Measurements from ENCODE around the gene RBM4. TPM values are rescaled to one million over a fixed set of nuclear protein-coding genes. Genes with fewer than 3 reads are reported as not detected.
A peak's percentile ranks its signal among the peaks of the same experiment; 100 is the strongest.

RBM4 gene
- total and polyA plus RNA-seq, 2 of the 13 experiments (the other 11 are each of a cell fraction or from before 2014, with no cell fraction given): 126 to 136 TPM

DNA sequence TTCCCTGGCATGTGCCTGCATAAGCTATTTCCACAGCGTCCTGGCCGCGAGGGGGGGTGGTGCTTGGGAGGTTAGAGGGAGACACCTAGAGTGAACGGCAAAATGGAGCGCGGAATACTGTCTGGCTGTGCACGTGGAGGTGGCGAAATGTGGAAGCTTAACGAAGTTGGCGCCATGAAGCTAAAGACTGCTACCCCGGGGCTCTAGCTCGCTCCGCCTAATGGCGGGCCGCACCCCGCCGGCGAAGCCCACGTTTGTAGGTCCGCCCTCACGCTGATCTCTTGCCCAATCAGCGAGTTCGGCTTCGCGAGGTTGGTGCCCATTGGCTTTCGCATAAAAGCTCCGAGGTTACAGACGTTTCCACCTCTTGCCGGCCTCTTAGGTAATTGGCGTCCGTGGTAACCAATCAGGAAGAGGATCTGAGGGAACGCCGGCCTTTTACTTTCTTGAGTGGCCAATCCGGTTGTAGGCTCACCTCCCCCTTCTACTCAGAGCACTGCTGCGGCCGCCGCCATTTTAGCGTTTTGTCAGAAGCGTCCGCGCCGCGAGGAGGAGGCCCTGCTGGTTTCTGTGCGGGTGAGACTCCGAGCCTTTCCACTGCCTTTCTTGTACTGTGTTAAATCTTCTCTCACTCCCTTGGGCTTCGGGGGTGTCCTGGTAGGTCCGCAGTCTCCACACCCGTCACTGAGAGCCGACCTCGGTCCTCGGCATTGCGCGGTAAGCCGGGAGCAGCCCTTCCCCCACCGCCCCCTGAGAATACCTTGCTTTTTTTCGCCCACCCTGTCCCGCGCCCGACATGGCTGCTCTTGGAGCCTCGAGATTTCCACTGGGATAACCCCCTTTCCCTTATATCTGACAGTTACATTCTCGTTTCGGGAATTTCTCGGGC lies at the start of gene RBM4 (continued):
- TF ChIP-seq, protein P1, sequence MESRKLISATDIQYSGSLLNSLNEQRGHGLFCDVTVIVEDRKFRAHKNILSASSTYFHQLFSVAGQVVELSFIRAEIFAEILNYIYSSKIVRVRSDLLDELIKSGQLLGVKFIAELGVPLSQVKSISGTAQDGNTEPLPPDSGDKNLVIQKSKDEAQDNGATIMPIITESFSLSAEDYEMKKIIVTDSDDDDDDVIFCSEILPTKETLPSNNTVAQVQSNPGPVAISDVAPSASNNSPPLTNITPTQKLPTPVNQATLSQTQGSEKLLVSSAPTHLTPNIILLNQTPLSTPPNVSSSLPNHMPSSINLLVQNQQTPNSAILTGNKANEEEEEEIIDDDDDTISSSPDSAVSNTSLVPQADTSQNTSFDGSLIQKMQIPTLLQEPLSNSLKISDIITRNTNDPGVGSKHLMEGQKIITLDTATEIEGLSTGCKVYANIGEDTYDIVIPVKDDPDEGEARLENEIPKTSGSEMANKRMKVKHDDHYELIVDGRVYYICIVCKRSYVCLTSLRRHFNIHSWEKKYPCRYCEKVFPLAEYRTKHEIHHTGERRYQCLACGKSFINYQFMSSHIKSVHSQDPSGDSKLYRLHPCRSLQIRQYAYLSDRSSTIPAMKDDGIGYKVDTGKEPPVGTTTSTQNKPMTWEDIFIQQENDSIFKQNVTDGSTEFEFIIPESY (CRISPR knock-in tag; IDR thresholded peaks at IDR 0.05): no peak
- TF ChIP-seq NFE2 (CRISPR knock-in tag; IDR thresholded peaks at IDR 0.05) (no peak), ZBTB7A (CRISPR knock-in tag; IDR thresholded peaks at IDR 0.05) (no peak), HES4 (CRISPR knock-in tag; IDR thresholded peaks at IDR 0.05; ENCODE audit: borderline replicate concordance) (peak; percentile 87), ZFP82 (CRISPR knock-in tag; IDR thresholded peaks at IDR 0.05; ENCODE audit: borderline replicate concordance) (0 out of 2 replicates have a peak, but pooled peaks have one; percentile 40), CBFB (CRISPR knock-in tag; IDR thresholded peaks at IDR 0.05) (peak; percentile 19; the same call in 1 of the 2 replicates), ZFAT (CRISPR knock-in tag; conservative IDR thresholded peaks at IDR 0.05) (no peak), ATF6 (CRISPR knock-in tag; conservative IDR thresholded peaks at IDR 0.05) (peak; percentile 52; the same call in 1 of the 2 replicates), ZNF780A (CRISPR knock-in tag; IDR thresholded peaks at IDR 0.05) (no peak), GZF1 (CRISPR knock-in tag; IDR thresholded peaks at IDR 0.05) (no peak; the same call in 1 of the 2 replicates), HNRNPH1 (optimal IDR thresholded peaks at IDR 0.05; ENCODE audit: low read depth, low read length) (no peak), ZNF709 (CRISPR knock-in tag; IDR thresholded peaks at IDR 0.05) (0 out of 2 replicates have a peak, but pooled peaks have one; percentile 83), TOE1 (CRISPR knock-in tag; IDR thresholded peaks at IDR 0.05) (no peak; the same call in 1 of the 2 replicates), ERF (CRISPR knock-in tag; IDR thresholded peaks at IDR 0.05) (peak; percentile 62), ARID2 (CRISPR knock-in tag; IDR thresholded peaks at IDR 0.05; ENCODE audit: borderline replicate concordance) (no peak; the same call in 1 of the 2 replicates), ZNF879 (CRISPR knock-in tag; IDR thresholded peaks at IDR 0.05) (no peak), ZNF251 (CRISPR knock-in tag; IDR thresholded peaks at IDR 0.05) (no peak), KLF11 (CRISPR knock-in tag; IDR thresholded peaks at IDR 0.05) (no peak), SAP130 (CRISPR knock-in tag; IDR thresholded peaks at IDR 0.05; ENCODE audit: low read depth) (peak; percentile 84), ZNF790 (CRISPR knock-in tag; IDR thresholded peaks at IDR 0.05; ENCODE audit: borderline replicate concordance) (no peak; the same call in 1 of the 2 replicates)
- TF ChIP-seq, protein P2, sequence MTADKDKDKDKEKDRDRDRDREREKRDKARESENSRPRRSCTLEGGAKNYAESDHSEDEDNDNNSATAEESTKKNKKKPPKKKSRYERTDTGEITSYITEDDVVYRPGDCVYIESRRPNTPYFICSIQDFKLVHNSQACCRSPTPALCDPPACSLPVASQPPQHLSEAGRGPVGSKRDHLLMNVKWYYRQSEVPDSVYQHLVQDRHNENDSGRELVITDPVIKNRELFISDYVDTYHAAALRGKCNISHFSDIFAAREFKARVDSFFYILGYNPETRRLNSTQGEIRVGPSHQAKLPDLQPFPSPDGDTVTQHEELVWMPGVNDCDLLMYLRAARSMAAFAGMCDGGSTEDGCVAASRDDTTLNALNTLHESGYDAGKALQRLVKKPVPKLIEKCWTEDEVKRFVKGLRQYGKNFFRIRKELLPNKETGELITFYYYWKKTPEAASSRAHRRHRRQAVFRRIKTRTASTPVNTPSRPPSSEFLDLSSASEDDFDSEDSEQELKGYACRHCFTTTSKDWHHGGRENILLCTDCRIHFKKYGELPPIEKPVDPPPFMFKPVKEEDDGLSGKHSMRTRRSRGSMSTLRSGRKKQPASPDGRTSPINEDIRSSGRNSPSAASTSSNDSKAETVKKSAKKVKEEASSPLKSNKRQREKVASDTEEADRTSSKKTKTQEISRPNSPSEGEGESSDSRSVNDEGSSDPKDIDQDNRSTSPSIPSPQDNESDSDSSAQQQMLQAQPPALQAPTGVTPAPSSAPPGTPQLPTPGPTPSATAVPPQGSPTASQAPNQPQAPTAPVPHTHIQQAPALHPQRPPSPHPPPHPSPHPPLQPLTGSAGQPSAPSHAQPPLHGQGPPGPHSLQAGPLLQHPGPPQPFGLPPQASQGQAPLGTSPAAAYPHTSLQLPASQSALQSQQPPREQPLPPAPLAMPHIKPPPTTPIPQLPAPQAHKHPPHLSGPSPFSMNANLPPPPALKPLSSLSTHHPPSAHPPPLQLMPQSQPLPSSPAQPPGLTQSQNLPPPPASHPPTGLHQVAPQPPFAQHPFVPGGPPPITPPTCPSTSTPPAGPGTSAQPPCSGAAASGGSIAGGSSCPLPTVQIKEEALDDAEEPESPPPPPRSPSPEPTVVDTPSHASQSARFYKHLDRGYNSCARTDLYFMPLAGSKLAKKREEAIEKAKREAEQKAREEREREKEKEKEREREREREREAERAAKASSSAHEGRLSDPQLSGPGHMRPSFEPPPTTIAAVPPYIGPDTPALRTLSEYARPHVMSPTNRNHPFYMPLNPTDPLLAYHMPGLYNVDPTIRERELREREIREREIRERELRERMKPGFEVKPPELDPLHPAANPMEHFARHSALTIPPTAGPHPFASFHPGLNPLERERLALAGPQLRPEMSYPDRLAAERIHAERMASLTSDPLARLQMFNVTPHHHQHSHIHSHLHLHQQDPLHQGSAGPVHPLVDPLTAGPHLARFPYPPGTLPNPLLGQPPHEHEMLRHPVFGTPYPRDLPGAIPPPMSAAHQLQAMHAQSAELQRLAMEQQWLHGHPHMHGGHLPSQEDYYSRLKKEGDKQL (CRISPR knock-in tag; IDR thresholded peaks at IDR 0.05; ENCODE audit: low read depth): no peak

Data from HepG2 (cell line).